ENCODE results near the gene ELAVL4. TPM values are rescaled to one million over a fixed set of nuclear protein-coding genes. Genes with fewer than 3 reads are reported as not detected.

Gene ELAVL4
- total RNA-seq, 1 donor from 2014 or later = not detected

- no peak for TF ChIP-seq CTCF (IDR thresholded peaks at IDR 0.05; ENCODE audit: unreplicated experiment)
- no peaks in the 10 kb centered on the region for H3K9me3 Mint-ChIP-seq
- no peaks in the 10 kb centered on the region for H3K36me3 Mint-ChIP-seq
- H3K4me3 Mint-ChIP-seq = no peak overlapping the region
- no peaks in the 10 kb centered on the region for H3K4me1 Mint-ChIP-seq
- H3K27ac Mint-ChIP-seq = no peak overlapping the region
- H3K27me3 Mint-ChIP-seq (ENCODE audit: low read depth) = no peaks in the 10 kb centered on the region
- DNase-seq (ENCODE audit: low spot score in 2 of 2, unreplicated experiment in 2 of 2) = no peak
These were observed 27.0 kb downstream of the ELAVL4 start for GRCh38 chr1:50135716-50136115.

GRCh38 chr1:50139339-50140181 is 30.8 kb downstream of the ELAVL4 start:
- H3K36me3 Mint-ChIP-seq = no peaks in the 10 kb centered on the region
- no peak for DNase-seq (ENCODE audit: low spot score in 2 of 2, unreplicated experiment in 2 of 2)
- H3K9me3 Mint-ChIP-seq = no peaks in the 10 kb centered on the region
- no peaks in the 10 kb centered on the region for H3K4me1 Mint-ChIP-seq
- H3K4me3 Mint-ChIP-seq = no peak overlapping the region
- H3K27me3 Mint-ChIP-seq (ENCODE audit: low read depth) = no peaks in the 10 kb centered on the region
- no peak for TF ChIP-seq CTCF (IDR thresholded peaks at IDR 0.05; ENCODE audit: unreplicated experiment)
- H3K27ac Mint-ChIP-seq = no peak overlapping the region

GRCh38 chr1:50140182-50140447 is 31.4 kb downstream of the ELAVL4 start:
- H3K27me3 Mint-ChIP-seq (ENCODE audit: low read depth) = no peaks in the 10 kb centered on the region
- H3K9me3 Mint-ChIP-seq = no peaks in the 10 kb centered on the region
- no peaks in the 10 kb centered on the region for H3K36me3 Mint-ChIP-seq
- DNase-seq (ENCODE audit: low spot score in 2 of 2, unreplicated experiment in 2 of 2) = no peak
- no peak overlapping the region for H3K4me3 Mint-ChIP-seq
- no peak for TF ChIP-seq CTCF (IDR thresholded peaks at IDR 0.05; ENCODE audit: unreplicated experiment)
- no peak overlapping the region for H3K27ac Mint-ChIP-seq
- H3K4me1 Mint-ChIP-seq = no peaks in the 10 kb centered on the region

DNA sequence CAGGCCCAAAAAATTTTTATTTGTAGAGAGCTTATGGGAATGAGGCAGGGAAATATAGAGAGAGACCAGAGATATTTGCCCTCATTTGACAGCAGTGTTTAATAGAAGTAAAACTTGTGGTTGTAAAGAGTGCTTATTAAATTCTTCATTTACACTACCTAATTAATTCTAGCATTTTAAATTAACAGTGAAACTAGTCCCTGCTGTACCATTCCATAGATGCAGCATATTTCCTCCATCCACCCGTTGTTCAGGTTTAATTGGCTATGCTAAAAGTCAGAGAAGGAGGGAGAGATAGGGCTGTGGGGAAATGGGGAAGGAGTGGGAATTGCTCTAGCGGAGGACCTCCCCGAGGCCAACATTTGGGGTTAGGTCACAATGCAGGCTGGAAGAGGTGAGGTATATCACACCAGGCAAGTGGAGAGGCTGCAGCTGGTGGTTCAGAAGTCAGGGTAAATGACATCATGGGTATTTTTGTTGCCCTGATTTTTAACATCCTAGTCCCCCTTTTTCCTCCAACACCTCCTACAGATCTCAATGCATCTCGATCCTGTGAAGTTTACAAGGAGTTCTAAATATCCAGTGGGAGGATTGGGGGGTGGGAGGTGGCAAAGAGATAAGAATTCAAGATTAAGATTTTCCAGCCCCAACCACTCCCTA is 38.6 kb downstream of the ELAVL4 start:
- no peak for DNase-seq (ENCODE audit: low spot score in 2 of 2, unreplicated experiment in 2 of 2)
- no peak for TF ChIP-seq CTCF (IDR thresholded peaks at IDR 0.05; ENCODE audit: unreplicated experiment)
- Mint-ChIP-seq H3K4me3 (no peak overlapping the region), H3K4me1 (no peaks in the 10 kb centered on the region), H3K36me3 (no peaks in the 10 kb centered on the region), H3K27me3 (ENCODE audit: low read depth) (no peaks in the 10 kb centered on the region), H3K27ac (no peak overlapping the region), H3K9me3 (no peaks in the 10 kb centered on the region)

DNA sequence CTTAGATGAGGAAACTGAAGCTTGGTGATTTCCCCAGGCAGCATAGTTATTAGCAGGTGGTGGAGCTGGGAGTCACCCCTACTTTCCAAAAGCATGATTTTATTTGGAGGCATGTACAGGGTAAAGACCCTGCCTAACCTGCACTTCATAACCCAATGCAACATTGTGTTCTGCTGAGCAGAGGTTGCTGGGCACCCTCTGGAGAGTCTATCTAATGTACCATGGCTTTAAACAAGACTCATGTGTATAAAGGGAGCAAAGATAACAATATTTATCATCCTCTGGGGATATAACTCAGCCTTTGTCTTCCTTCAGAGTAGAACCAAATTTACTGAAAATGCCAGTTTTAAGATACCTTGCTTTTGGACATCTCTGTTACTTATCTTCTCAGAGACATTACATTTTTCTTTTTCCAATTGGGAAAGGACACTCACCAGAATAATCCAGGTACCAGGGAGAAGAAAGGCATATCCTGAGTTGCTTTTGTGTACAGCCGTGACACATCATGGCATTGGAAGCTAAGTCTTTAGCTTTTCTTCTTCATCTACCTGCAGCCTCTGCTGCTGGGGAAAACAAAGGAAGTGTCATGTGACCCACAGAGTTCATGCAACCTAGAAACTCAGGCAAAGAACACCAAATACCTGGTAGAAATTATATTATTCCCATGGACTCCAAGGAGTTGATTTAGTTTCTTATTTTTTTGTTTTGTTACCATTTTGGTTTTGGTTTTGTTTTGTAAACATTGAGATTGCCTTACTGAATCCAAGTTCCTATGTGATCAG is 39.6 kb downstream of the ELAVL4 start:
- Mint-ChIP-seq H3K4me1 (no peaks in the 10 kb centered on the region), H3K9me3 (no peaks in the 10 kb centered on the region), H3K4me3 (no peak overlapping the region), H3K27me3 (ENCODE audit: low read depth) (no peaks in the 10 kb centered on the region), H3K36me3 (no peaks in the 10 kb centered on the region), H3K27ac (no peak overlapping the region)
- TF ChIP-seq CTCF (IDR thresholded peaks at IDR 0.05; ENCODE audit: unreplicated experiment) = no peak
- no peak for DNase-seq (ENCODE audit: low spot score in 2 of 2, unreplicated experiment in 2 of 2)
